Uterus (tissue), 4 donors: ENCODE measurements around the gene SH3BGR. TPM values are rescaled to one million over a fixed set of nuclear protein-coding genes. Genes with fewer than 3 reads are reported as not detected.

Experiments
- DNase-seq, 2 donors: peaks; one replicate each; pipeline ENCODE4 v3.0.0-alpha.2; 2019 to 2020
- H3K27ac ChIP-seq, 2 donors: fragments of 200-600 bp; sonication (generic); 1 replicate in 1 of 2; 2 replicates in 1 of 2; pipeline ENCODE4 v1.5.1; 2016 to 2018
- H3K27me3 ChIP-seq, 2 donors: fragments of 200-600 bp; sonication (generic); one replicate each; pipeline ENCODE4 v1.5.1; 2018 to 2019; ENCODE audit warnings: control low read depth in 1 of 2
- H3K36me3 ChIP-seq, 2 donors: fragments of 200-600 bp; sonication (generic); one replicate each; pipeline ENCODE4 v1.5.1; 2019; ENCODE audit warnings: control low read depth in 1 of 2
- H3K4me1 ChIP-seq, 2 donors: fragments of 200-600 bp; sonication (generic); one replicate each; pipeline ENCODE4 v1.5.1; 2018 to 2019; ENCODE audit warnings: control low read depth in 1 of 2
- H3K4me3 ChIP-seq, 2 donors: fragments of 200-600 bp; sonication (generic); 1 replicate in 1 of 2; 2 replicates in 1 of 2; pipeline ENCODE4 v1.5.1; 2018 to 2019; ENCODE audit warnings: mild to moderate bottlenecking in 1 of 2
- H3K9me3 ChIP-seq, 2 donors: fragments of 200-600 bp; sonication (generic); one replicate each; pipeline ENCODE4 v1.5.1; 2019; ENCODE audit warnings: control low read depth in 1 of 2
- CTCF ChIP-seq, 4 experiments: fragments of 200-600 bp in 2 of 4; fragments of 450-650 bp in 2 of 4; sonication (generic) in 2 of 4; IDR thresholded peaks; one replicate each; pipeline ENCODE4 v1.5.1; 2016 to 2019; ENCODE audit warnings: antibody characterized with exemption in 4 of 4, mild to moderate bottlenecking in 2 of 4, moderate library complexity in 1 of 4
- POLR2A ChIP-seq, 2 donors: fragments of 450-650 bp; IDR thresholded peaks; one replicate each; pipeline ENCODE4 v1.6.1; 2016; ENCODE audit warnings: antibody characterized with exemption in 2 of 2, mild to moderate bottlenecking in 1 of 2, moderate library complexity in 1 of 2
- intact Hi-C: fragments of 100-400 bp; cut with DNase I; formaldehyde crosslinking; loops from one replicate; pipeline ENCODE4 v1.15.1; 2023; ENCODE audit warnings: low total_unique reads
- total RNA-seq, 4 donors: library from RNA; depleted of rRNA in 3 of 4; stranded (reverse); fragments of >200 nt in 3 of 4; gene quantifications; one replicate each; pipeline versions ENCODE4 v1.1.0 to v1.2.4, GENCODE V29; 2014 to 2023
- donor health status: DM: yes; HTN: yes; CAD: no.

Gene SH3BGR
- total RNA-seq, 4 donors from 2014 or later: 1.1 to 27.9 (median 8.1) TPM; not detected in 1

GRCh38 chr21:39542736-39543135 lies 91.0 kb downstream of the SH3BGR start:
- no peak for DNase-seq
- Histone ChIP-seq H3K9me3 (no peaks in the 10 kb centered on the region), H3K27me3 (no peaks in the 10 kb centered on the region), H3K27ac (no peak overlapping the region), H3K36me3 (no peaks in the 10 kb centered on the region), H3K4me3 (no peak overlapping the region), H3K4me1 (no peaks in the 10 kb centered on the region)
- TF ChIP-seq POLR2A (IDR thresholded peaks at IDR 0.05) (no peak), CTCF (IDR thresholded peaks at IDR 0.05) (no peak)
- intact Hi-C loops: no loop called here

- no peaks in the 10 kb centered on the region for H3K4me1 ChIP-seq
- DNase-seq: no peak
- H3K27me3 ChIP-seq: no peaks in the 10 kb centered on the region
- no peak overlapping the region for H3K27ac ChIP-seq
- intact Hi-C loops: no loop called here
- H3K9me3 ChIP-seq: no peaks in the 10 kb centered on the region
- TF ChIP-seq POLR2A (IDR thresholded peaks at IDR 0.05) (no peak), CTCF (IDR thresholded peaks at IDR 0.05) (no peak)
- no peaks in the 10 kb centered on the region for H3K36me3 ChIP-seq
- no peak overlapping the region for H3K4me3 ChIP-seq
These were observed 94.8 kb downstream of the SH3BGR start for GRCh38 chr21:39546522-39546921.

GRCh38 chr21:39552856-39553255 lies 101.1 kb downstream of the SH3BGR start:
- Histone ChIP-seq H3K4me3 (no peak overlapping the region), H3K36me3 (no peaks in the 10 kb centered on the region), H3K9me3 (no peaks in the 10 kb centered on the region), H3K27me3 (no peaks in the 10 kb centered on the region), H3K27ac (no peak overlapping the region), H3K4me1 (no peaks in the 10 kb centered on the region)
- TF ChIP-seq POLR2A (IDR thresholded peaks at IDR 0.05): no peak
- TF ChIP-seq CTCF (IDR thresholded peaks at IDR 0.05): no peak
- no peak for DNase-seq
- intact Hi-C loops: no loop called here

GRCh38 chr21:39553331-39553730 lies 101.6 kb downstream of the SH3BGR start:
- intact Hi-C loops: no loop called here

More at GRCh38 chr21:39553331-39553730, 101.6 kb downstream of the SH3BGR start:
- DNase-seq: no peak
- Histone ChIP-seq H3K27ac (no peak overlapping the region), H3K4me1 (no peaks in the 10 kb centered on the region), H3K4me3 (no peak overlapping the region), H3K9me3 (no peaks in the 10 kb centered on the region), H3K27me3 (no peaks in the 10 kb centered on the region), H3K36me3 (no peaks in the 10 kb centered on the region)
- TF ChIP-seq CTCF (IDR thresholded peaks at IDR 0.05): no peak
- TF ChIP-seq POLR2A (IDR thresholded peaks at IDR 0.05): no peak
